ENCODE data around the gene GTPBP4. TPM values are rescaled to one million over a fixed set of nuclear protein-coding genes. Genes with fewer than 3 reads are reported as not detected.
A peak's percentile ranks its signal among the peaks of the same experiment; 100 is the strongest.

The GTPBP4 gene
- total RNA-seq, result 29.0 TPM
- polyA plus RNA-seq (ENCODE audit: insufficient read depth in 1 of 8, insufficient read length in 8 of 8, low replicate concordance in 1 of 8), result 10 to 100 TPM; 42.5 to 55.1 (median 48.4) TPM
- long read RNA-seq, donor 1, full-length matches to known transcripts, result 2 of 2 reads
- long read RNA-seq, donor 1, partial matches to known transcripts, result 0 of 2 reads
- long read RNA-seq, donor 1, other reads (novel, unspliced or antisense), result 0 of 2 reads
- long read RNA-seq, donor 2, result 0 reads
- long read RNA-seq, donor 3, full-length matches to known transcripts, result 6 of 6 reads
- long read RNA-seq, donor 3, partial matches to known transcripts, result 0 of 6 reads
- long read RNA-seq, donor 3, other reads (novel, unspliced or antisense), result 0 of 6 reads
- long read RNA-seq, donor 4, full-length matches to known transcripts, result 4 of 4 reads
- long read RNA-seq, donor 4, partial matches to known transcripts, result 0 of 4 reads
- long read RNA-seq, donor 4, other reads (novel, unspliced or antisense), result 0 of 4 reads
- long read RNA-seq, donor 5, full-length matches to known transcripts, result 15 of 28 reads
- long read RNA-seq, donor 5, partial matches to known transcripts, result 13 of 28 reads
- long read RNA-seq, donor 5, other reads (novel, unspliced or antisense), result 0 of 28 reads
- long read RNA-seq, donor 6, full-length matches to known transcripts, result 12 of 25 reads
- long read RNA-seq, donor 6, partial matches to known transcripts, result 13 of 25 reads
- long read RNA-seq, donor 6, other reads (novel, unspliced or antisense), result 0 of 25 reads
- long read RNA-seq, donor 7, full-length matches to known transcripts, result 3 of 26 reads
- long read RNA-seq, donor 7, partial matches to known transcripts, result 23 of 26 reads
- long read RNA-seq, donor 7, other reads (novel, unspliced or antisense), result 0 of 26 reads
- long read RNA-seq, donor 8, full-length matches to known transcripts, result 2 of 2 reads
- long read RNA-seq, donor 8, partial matches to known transcripts, result 0 of 2 reads
- long read RNA-seq, donor 8, other reads (novel, unspliced or antisense), result 0 of 2 reads
- long read RNA-seq, donor 9, full-length matches to known transcripts, result 2 of 2 reads
- long read RNA-seq, donor 9, partial matches to known transcripts, result 0 of 2 reads
- long read RNA-seq, donor 9, other reads (novel, unspliced or antisense), result 0 of 2 reads
- long read RNA-seq, donor 10, full-length matches to known transcripts, result 5 of 39 reads
- long read RNA-seq, donor 10, partial matches to known transcripts, result 34 of 39 reads
- long read RNA-seq, donor 10, other reads (novel, unspliced or antisense), result 0 of 39 reads
- long read RNA-seq, donor 11, full-length matches to known transcripts, result 6 of 11 reads
- long read RNA-seq, donor 11, partial matches to known transcripts, result 5 of 11 reads
- long read RNA-seq, donor 11, other reads (novel, unspliced or antisense), result 0 of 11 reads

- peaks cover 17% of the 10 kb centered on the region for H3K4me1 ChIP-seq (ENCODE audit: control insufficient read depth, insufficient read depth, low read length)
- H3K36me3 ChIP-seq (ENCODE audit: control insufficient read depth, insufficient read depth, low read length), result peaks cover 7% of the 10 kb centered on the region
- H3K4me3 ChIP-seq (ENCODE audit: low read length), result peak within 1 kb of the TSS; percentile 99
- H3K9me3 ChIP-seq (replicated peaks; ENCODE audit: control insufficient read depth, low read depth, low read length), result no peaks in the 10 kb centered on the region
- no peaks in the 10 kb centered on the region for H3K27me3 ChIP-seq (ENCODE audit: control insufficient read depth, insufficient read depth, low read length)
- peak; percentile 100 for DNase-seq
- peak within 1 kb of the TSS; percentile 96 for H3K27ac ChIP-seq (ENCODE audit: low read length)
- under 1% methylated on average over 74 of the region's 74 CpGs for WGBS (ENCODE audit: insufficient coverage)
These were observed at the start of gene GTPBP4 for GRCh38 chr10:987870-988666. TSS of gene GTPBP4 (plus strand) at chr10:988434. CDS start at chr10:988480, 46 bp downstream.

GRCh38 chr10:938941-939678, 49.1 kb upstream of the GTPBP4 start:
- Histone ChIP-seq H3K27ac (ENCODE audit: low read length) (no peak overlapping the region), H3K9me3 (replicated peaks; ENCODE audit: control insufficient read depth, low read depth, low read length) (no peaks in the 10 kb centered on the region)
- WGBS (ENCODE audit: insufficient coverage), result 38% methylated on average over 4 of the region's 10 CpGs

GRCh38 chr10:943334-944033, 44.8 kb upstream of the GTPBP4 start:
- Histone ChIP-seq H3K4me1 (ENCODE audit: control insufficient read depth, insufficient read depth, low read length) (peaks cover 4% of the 10 kb centered on the region), H3K27ac (ENCODE audit: low read length) (no peak overlapping the region)
- 82% methylated on average over 14 of the region's 17 CpGs for WGBS (ENCODE audit: insufficient coverage)

More at GRCh38 chr10:938941-939678, 49.1 kb upstream of the GTPBP4 start:
- peaks cover 4% of the 10 kb centered on the region for H3K4me1 ChIP-seq (ENCODE audit: control insufficient read depth, insufficient read depth, low read length)
- no peaks in the 10 kb centered on the region for H3K36me3 ChIP-seq (ENCODE audit: control insufficient read depth, insufficient read depth, low read length)
- DNase-seq, result peak; percentile 22
- no peaks in the 10 kb centered on the region for H3K27me3 ChIP-seq (ENCODE audit: control insufficient read depth, insufficient read depth, low read length)
- H3K4me3 ChIP-seq (ENCODE audit: low read length), result no peak overlapping the region

GRCh38 chr10:944034-944831, 44.0 kb upstream of the GTPBP4 start:
- WGBS (ENCODE audit: insufficient coverage), result 55% methylated on average over 7 of the region's 14 CpGs
- H3K4me3 ChIP-seq (ENCODE audit: low read length), result no peak overlapping the region
- H3K9me3 ChIP-seq (replicated peaks; ENCODE audit: control insufficient read depth, low read depth, low read length), result no peaks in the 10 kb centered on the region
- H3K27me3 ChIP-seq (ENCODE audit: control insufficient read depth, insufficient read depth, low read length), result no peaks in the 10 kb centered on the region
- peaks cover under 1% of the 10 kb centered on the region for H3K4me1 ChIP-seq (ENCODE audit: control insufficient read depth, insufficient read depth, low read length)
- H3K27ac ChIP-seq (ENCODE audit: low read length), result no peak overlapping the region
- peak; percentile 61 for DNase-seq
- H3K36me3 ChIP-seq (ENCODE audit: control insufficient read depth, insufficient read depth, low read length), result no peaks in the 10 kb centered on the region

More at GRCh38 chr10:943334-944033, 44.8 kb upstream of the GTPBP4 start:
- no peaks in the 10 kb centered on the region for H3K27me3 ChIP-seq (ENCODE audit: control insufficient read depth, insufficient read depth, low read length)
- no peak for DNase-seq
- H3K36me3 ChIP-seq (ENCODE audit: control insufficient read depth, insufficient read depth, low read length), result no peaks in the 10 kb centered on the region
- no peaks in the 10 kb centered on the region for H3K9me3 ChIP-seq (replicated peaks; ENCODE audit: control insufficient read depth, low read depth, low read length)
- H3K4me3 ChIP-seq (ENCODE audit: low read length), result no peak overlapping the region

GRCh38 chr10:945778-946177, 42.5 kb upstream of the GTPBP4 start:
- H3K4me3 ChIP-seq (ENCODE audit: low read length), result no peak overlapping the region
- H3K4me1 ChIP-seq (ENCODE audit: control insufficient read depth, insufficient read depth, low read length), result no peaks in the 10 kb centered on the region
- no peaks in the 10 kb centered on the region for H3K36me3 ChIP-seq (ENCODE audit: control insufficient read depth, insufficient read depth, low read length)
- 74% methylated on average over 5 of the region's 6 CpGs for WGBS (ENCODE audit: insufficient coverage)
- DNase-seq, result no peak
- no peaks in the 10 kb centered on the region for H3K27me3 ChIP-seq (ENCODE audit: control insufficient read depth, insufficient read depth, low read length)
- H3K9me3 ChIP-seq (replicated peaks; ENCODE audit: control insufficient read depth, low read depth, low read length), result no peaks in the 10 kb centered on the region
- no peak overlapping the region for H3K27ac ChIP-seq (ENCODE audit: low read length)

- Histone ChIP-seq H3K36me3 (ENCODE audit: control insufficient read depth, insufficient read depth, low read length) (no peaks in the 10 kb centered on the region), H3K27ac (ENCODE audit: low read length) (no peak overlapping the region), H3K9me3 (replicated peaks; ENCODE audit: control insufficient read depth, low read depth, low read length) (no peaks in the 10 kb centered on the region), H3K4me1 (ENCODE audit: control insufficient read depth, insufficient read depth, low read length) (no peaks in the 10 kb centered on the region), H3K4me3 (ENCODE audit: low read length) (no peak overlapping the region), H3K27me3 (ENCODE audit: control insufficient read depth, insufficient read depth, low read length) (no peaks in the 10 kb centered on the region)
- no peak for DNase-seq
- 91% methylated on average over 8 of the region's 9 CpGs for WGBS (ENCODE audit: insufficient coverage)
These were observed 41.2 kb upstream of the GTPBP4 start for GRCh38 chr10:947051-947450.

- 86% methylated on average over 7 of the region's 10 CpGs for WGBS (ENCODE audit: insufficient coverage)
- Histone ChIP-seq H3K4me3 (ENCODE audit: low read length) (no peak overlapping the region), H3K9me3 (replicated peaks; ENCODE audit: control insufficient read depth, low read depth, low read length) (no peaks in the 10 kb centered on the region), H3K36me3 (ENCODE audit: control insufficient read depth, insufficient read depth, low read length) (no peaks in the 10 kb centered on the region), H3K27ac (ENCODE audit: low read length) (no peak overlapping the region), H3K27me3 (ENCODE audit: control insufficient read depth, insufficient read depth, low read length) (no peaks in the 10 kb centered on the region), H3K4me1 (ENCODE audit: control insufficient read depth, insufficient read depth, low read length) (no peaks in the 10 kb centered on the region)
- DNase-seq, result no peak
These were observed 40.4 kb upstream of the GTPBP4 start for GRCh38 chr10:947881-948280.

GRCh38 chr10:948347-948746, 39.9 kb upstream of the GTPBP4 start:
- Histone ChIP-seq H3K27ac (ENCODE audit: low read length) (no peak overlapping the region), H3K27me3 (ENCODE audit: control insufficient read depth, insufficient read depth, low read length) (no peaks in the 10 kb centered on the region), H3K4me3 (ENCODE audit: low read length) (no peak overlapping the region), H3K4me1 (ENCODE audit: control insufficient read depth, insufficient read depth, low read length) (no peaks in the 10 kb centered on the region), H3K9me3 (replicated peaks; ENCODE audit: control insufficient read depth, low read depth, low read length) (no peaks in the 10 kb centered on the region), H3K36me3 (ENCODE audit: control insufficient read depth, insufficient read depth, low read length) (no peaks in the 10 kb centered on the region)
- no peak for DNase-seq
- 92% methylated on average over 10 of the region's 10 CpGs for WGBS (ENCODE audit: insufficient coverage)

Measured in muscle of leg (tissue), 16 donors.